Rectal smooth muscle tissue (tissue), 1 donor: ENCODE data around the gene MRPS7.
"Not testable (repeated sequence)": the region's sequence is repeated elsewhere in the genome, so short reads cannot be mapped to it uniquely, and the experiment has no call there.

ENCODE experiments used
- H3K27ac ChIP-seq: one replicate; pipeline ENCODE4 v1.7.0; 2013; ENCODE audit warnings: low read depth, low read length, inconsistent platforms
- H3K27me3 ChIP-seq: one replicate; pipeline ENCODE4 v1.7.0; 2013; ENCODE audit warnings: low read length; ENCODE audit not compliant: control insufficient read depth, insufficient read depth
- H3K36me3 ChIP-seq: one replicate; pipeline ENCODE4 v1.7.0; 2013; ENCODE audit warnings: low read length; ENCODE audit not compliant: control insufficient read depth, insufficient read depth
- H3K4me1 ChIP-seq: one replicate; pipeline ENCODE4 v1.7.0; 2013; ENCODE audit warnings: low read length; ENCODE audit not compliant: control insufficient read depth, insufficient read depth
- H3K4me3 ChIP-seq: one replicate; pipeline ENCODE4 v1.7.0; 2013; ENCODE audit warnings: low read length
- H3K9ac ChIP-seq: one replicate; pipeline ENCODE4 v1.7.0; 2013; ENCODE audit warnings: low read length

The MRPS7 gene

DNA sequence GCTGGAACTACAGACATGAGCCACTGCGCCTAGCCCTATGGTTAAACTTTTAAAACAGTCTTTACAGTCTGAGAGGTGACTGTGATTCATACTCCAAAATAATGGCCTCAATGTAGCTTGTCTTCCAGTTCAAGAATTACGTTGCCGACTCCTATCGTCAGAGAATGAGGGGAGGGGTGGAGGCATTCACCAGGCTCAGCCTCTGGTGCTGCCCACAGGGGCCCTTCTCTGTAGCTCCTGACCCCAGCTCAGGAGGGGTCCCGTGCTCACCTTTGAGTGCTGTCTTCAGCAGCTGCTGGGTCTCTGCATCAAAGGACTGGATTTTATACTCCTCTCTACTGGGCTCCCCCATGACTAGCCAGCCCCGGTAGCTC, 8.2 kb downstream of the MRPS7 start:
- peak overlapping the region; percentile 70 for H3K27ac ChIP-seq
- peak overlapping the region; percentile 19 for H3K9ac ChIP-seq
- peaks cover 10% of the 10 kb centered on the region for H3K4me1 ChIP-seq
- H3K4me3 ChIP-seq: peak overlapping the region; percentile 63
- peaks cover 20% of the 10 kb centered on the region for H3K36me3 ChIP-seq
- H3K27me3 ChIP-seq: no peaks in the 10 kb centered on the region

DNA sequence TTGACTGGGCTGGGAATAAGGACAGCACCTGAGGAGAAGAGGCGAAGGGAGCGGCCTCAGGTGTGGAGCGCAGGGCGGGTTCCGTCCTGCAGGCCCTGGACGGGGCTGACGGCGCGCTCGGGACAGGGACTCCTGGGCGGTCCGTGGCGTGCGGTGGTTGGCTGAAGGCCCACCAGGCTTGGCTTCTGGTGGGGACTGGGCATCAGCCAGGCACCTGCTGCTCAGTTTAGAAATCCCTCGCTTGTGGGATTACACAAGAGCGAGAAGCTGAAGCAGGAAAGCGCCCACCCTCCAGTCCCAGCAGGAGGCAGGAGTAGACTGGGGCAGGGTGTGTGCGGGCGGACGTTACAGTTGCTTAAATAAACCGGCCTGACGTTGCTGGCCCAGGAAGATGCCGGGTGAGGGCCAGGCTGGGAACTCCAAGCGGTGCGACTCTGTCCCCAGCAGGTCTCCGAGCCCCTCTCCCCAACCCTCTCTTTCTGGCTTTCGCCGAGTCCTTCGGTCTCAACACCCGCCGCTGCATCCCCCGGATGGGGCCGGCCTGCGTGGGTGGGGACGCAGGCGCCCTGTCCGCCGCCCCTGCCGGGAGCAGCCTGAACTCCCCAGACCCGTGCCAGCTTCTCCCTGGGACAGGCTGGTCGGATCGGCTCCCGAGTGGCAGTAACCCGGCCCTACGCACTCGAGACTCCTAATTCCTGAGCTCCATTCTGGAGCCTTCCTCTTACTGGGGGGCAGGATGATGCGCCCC, 8.7 kb downstream of the MRPS7 start:
- Histone ChIP-seq H3K4me1 (peaks cover 10% of the 10 kb centered on the region), H3K4me3 (peak overlapping the region; percentile 63), H3K27me3 (no peaks in the 10 kb centered on the region), H3K9ac (peak overlapping the region; percentile 19), H3K36me3 (peaks cover 19% of the 10 kb centered on the region), H3K27ac (peak overlapping the region; percentile 70)

DNA sequence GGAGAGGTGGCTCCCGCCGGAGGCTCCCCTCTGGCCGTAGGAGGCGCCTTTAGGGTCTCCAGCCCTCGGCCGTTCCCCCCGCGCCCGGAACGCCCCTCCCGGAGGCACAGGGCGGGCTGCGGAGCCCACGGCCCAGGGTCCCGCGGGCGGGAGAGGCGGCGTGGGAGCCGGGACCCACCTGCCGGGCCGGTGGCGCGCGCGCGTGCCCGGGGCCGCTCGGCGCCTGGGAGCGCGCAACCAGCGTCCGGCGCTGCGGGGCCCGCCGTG, 9.2 kb downstream of the MRPS7 start, which contains the start of gene MIF4GD:
Gene MIF4GD (minus strand): TSS at position 266 of the 267 bp plus-strand sequence. CDS start 1,036 bp downstream, outside the sequence.
- Histone ChIP-seq H3K27ac (peak within 1 kb of the TSS; percentile 70), H3K4me1 (peaks cover 10% of the 10 kb centered on the region), H3K27me3 (no peaks in the 10 kb centered on the region), H3K4me3 (peak within 1 kb of the TSS; percentile 90), H3K9ac (peak within 1 kb of the TSS; percentile 53), H3K36me3 (peaks cover 14% of the 10 kb centered on the region)

DNA sequence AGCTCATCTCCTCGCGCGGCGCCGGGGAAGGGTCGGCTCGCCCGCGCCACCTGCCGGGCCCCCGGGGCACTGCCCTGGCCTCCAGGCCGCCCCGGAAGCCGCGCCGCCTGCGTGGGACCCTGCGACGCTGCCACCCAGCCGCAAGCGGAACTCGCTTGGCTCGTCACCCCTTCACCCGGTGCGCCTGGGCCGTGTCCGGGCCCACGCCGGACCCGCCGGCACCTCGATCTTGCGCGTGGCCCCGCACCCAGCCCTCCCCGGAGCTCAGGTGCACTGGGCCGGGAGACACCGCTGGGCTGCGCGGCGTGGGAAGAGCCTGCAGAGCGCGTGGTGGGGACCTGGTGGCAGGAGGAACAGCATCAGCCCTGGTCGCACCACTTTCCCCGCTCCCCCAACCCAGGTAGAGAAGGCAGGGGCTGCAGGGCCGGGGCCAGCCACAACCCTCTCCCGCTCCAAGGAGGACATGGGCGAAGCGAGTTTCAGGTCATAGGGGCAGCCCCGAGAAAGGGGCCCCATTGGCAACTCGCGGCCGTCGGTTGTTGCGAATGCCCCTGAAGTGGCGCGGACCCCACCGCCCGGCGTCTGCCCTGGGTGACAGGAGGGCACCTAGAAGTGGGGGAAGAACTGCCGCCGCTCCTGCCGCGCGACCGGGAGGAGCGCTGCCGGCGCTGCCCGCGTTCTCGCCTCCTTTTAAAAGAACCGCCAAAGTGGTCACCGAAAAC, 9.7 kb downstream of the MRPS7 start:
- peak overlapping the region; percentile 90 for H3K4me3 ChIP-seq
- H3K9ac ChIP-seq: peak overlapping the region; percentile 53
- H3K27ac ChIP-seq: peak overlapping the region; percentile 68
- H3K27me3 ChIP-seq: no peaks in the 10 kb centered on the region
- H3K36me3 ChIP-seq: peaks cover 10% of the 10 kb centered on the region
- peaks cover 10% of the 10 kb centered on the region for H3K4me1 ChIP-seq

DNA sequence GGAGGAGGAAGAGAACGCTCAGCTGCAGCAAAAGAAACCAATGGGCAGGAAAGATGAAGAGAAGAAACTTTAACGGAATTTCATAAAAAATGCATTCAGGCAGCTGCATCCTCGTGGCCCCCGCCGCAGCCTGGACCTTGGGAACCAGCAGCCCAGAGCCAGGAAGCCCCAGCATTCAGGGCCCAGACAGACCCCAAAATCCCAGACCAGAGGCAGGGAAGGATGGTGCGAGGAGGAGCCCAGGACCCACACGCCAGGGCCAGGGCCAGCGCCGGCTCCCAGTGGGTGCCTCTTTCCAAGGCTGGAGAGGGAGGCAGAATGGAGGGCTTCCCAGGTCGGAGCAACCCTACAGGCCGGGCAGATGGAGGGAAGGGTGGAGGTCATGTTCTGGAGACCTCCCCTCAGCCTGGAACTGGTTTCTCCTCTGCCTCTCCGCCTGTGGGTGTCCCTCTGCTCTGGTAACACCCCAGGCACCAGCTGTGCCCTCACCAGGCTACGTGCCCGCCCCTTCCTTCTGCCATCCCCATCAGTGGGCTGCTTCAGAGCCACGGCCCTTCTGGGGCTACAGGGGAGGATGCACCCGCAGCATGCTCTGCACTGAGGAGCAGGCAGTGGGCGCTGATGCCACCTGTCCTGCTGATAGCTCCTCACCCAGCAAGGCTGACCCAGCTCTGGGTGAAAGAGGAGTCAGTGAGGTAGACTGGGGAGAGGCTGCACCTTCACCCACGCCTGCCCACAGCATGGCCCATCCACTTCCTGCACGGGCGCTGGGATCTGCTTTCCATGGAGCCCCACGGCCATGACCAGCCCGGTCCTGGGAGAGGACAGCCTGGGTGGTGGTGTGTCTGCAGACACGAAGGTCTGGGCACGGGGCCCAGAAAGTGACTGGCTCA, 10.5 kb downstream of the MRPS7 start:
- no peaks in the 10 kb centered on the region for H3K27me3 ChIP-seq
- H3K4me1 ChIP-seq: peaks cover 10% of the 10 kb centered on the region
- no peak overlapping the region for H3K9ac ChIP-seq
- peak overlapping the region; percentile 90 for H3K4me3 ChIP-seq
- H3K36me3 ChIP-seq: peaks cover 5% of the 10 kb centered on the region
- peak overlapping the region; percentile 68 for H3K27ac ChIP-seq

DNA sequence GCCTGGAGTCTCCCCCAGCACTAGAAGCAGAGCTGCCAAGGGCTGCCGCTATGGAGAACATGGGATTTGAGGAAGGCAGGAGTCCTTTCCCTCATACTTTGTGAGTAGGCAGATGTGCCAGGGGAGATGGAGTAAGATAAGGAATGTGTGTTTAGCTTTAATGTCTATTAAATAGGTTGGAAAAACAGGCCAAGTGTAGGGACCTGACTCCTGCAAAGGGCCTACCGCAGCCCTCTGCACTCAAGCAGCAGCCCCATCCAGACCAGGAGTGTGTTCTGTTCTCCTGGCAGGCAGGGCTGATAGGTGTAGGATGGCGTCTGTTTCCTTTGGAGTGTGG, 11.1 kb downstream of the MRPS7 start:
- peaks cover 10% of the 10 kb centered on the region for H3K4me1 ChIP-seq
- H3K27ac ChIP-seq: peak overlapping the region; percentile 12
- no peak overlapping the region for H3K4me3 ChIP-seq
- H3K36me3 ChIP-seq: peaks cover 5% of the 10 kb centered on the region
- no peak overlapping the region for H3K9ac ChIP-seq
- H3K27me3 ChIP-seq: no peaks in the 10 kb centered on the region

DNA sequence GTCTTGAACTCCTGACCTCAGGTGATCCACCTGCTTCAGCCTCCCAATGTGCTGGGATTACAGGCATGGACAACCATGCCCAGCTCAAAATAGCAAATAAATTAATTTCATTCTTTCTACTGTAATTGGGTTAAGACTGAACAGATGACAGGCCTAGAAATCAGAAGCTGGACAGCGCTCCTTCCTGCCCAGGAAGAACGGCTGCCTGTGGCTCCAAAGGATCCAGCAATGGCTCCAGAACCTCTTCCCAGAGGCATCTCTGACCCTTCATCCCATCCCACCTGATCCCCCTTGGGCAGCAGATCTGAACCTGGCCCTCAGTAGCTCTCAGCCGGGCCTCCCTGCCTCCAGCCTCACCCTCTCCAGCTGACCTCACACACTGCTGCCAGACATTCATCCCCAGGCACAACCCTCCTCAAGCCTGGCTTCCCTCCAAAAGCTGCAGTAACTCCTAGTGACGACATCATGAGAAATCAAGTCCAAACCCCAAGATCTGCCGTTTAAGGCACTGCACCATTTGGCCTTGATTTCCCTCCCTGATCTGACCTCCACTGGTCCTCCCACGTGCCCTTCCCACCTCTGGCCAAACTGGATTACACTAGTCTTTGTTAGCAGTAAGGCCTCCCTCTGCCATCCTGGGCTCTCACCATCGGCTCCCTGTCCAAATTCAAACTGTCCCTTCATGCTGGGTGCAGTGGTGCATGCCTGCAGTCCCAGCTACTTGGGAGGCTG, 12.5 kb downstream of the MRPS7 start:
- Histone ChIP-seq H3K9ac (no peak overlapping the region), H3K36me3 (peaks cover 9% of the 10 kb centered on the region), H3K27me3 (no peaks in the 10 kb centered on the region), H3K27ac (no peak overlapping the region), H3K4me1 (peaks cover 10% of the 10 kb centered on the region), H3K4me3 (no peak overlapping the region)

DNA sequence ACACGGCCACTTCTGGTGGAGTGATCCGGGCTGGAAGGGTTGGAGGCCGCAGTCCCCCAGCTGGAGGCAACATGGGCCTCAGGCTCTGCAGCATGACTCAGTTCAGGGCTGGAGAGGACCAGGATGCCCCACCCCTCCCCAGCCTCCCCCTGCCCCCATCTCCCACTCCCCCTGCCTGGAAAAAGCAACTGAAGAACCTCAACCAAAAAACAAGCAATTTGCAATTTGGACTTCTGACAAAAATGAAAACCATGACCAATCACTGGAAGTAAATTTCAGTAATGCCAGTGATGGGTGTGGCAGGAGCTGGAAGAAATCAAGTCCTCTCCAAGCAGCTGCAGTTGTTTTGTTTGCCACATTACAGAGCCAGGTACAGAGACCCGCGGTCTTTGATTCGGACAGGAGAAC, 16.0 kb downstream of the MRPS7 start:
- H3K4me1 ChIP-seq: peaks cover 4% of the 10 kb centered on the region
- no peaks in the 10 kb centered on the region for H3K27me3 ChIP-seq
- H3K4me3 ChIP-seq: no peak overlapping the region
- no peak overlapping the region for H3K9ac ChIP-seq
- H3K27ac ChIP-seq: no peak overlapping the region
- peaks cover 9% of the 10 kb centered on the region for H3K36me3 ChIP-seq

DNA sequence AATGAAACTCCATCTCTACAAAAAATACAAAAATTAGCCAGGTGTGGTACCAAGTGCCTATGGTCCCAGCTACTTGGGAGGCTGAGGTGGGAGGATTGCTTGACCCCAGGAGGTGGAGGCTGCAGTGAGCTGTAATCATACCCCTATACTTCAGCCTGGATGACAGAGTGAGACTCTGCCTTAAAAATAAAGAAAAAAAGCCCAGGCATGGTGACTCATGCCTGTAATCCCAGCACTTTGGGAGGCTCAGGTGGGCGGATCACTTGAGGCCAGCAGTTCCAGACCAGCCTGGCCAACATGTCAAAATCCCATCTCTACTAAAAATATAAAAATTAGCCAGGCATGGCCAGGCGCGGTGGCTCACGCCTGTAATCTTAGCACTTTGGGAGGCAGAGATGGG, 18.5 kb downstream of the MRPS7 start:
- H3K27me3 ChIP-seq, H3K9ac ChIP-seq, H3K4me3 ChIP-seq, H3K36me3 ChIP-seq, H3K27ac ChIP-seq, H3K4me1 ChIP-seq: not testable (repeated sequence)

DNA sequence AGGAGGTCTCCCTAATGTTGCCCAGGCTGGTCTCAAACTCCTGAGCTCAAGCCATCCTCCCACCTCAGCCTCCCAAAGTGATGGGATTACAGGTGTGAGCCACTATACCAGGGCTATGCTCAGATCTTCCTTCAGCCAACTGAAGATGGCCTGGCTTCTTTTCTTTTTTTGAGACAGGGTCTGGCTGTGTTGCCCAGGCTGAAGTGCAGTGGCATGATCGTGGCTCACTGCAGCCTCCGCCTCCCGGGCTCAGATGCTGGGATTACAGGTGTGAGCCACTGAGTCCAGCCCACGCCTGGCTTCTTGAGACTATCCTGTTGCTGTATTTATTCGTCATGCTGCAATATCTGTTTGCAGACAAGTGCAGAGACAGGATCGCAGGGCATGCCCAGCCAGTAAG, 23.4 kb downstream of the MRPS7 start:
- Histone ChIP-seq H3K4me1 (no peaks in the 10 kb centered on the region), H3K4me3 (no peak overlapping the region), H3K36me3 (peaks cover 7% of the 10 kb centered on the region), H3K27ac (no peak overlapping the region), H3K27me3 (no peaks in the 10 kb centered on the region), H3K9ac (no peak overlapping the region)

DNA sequence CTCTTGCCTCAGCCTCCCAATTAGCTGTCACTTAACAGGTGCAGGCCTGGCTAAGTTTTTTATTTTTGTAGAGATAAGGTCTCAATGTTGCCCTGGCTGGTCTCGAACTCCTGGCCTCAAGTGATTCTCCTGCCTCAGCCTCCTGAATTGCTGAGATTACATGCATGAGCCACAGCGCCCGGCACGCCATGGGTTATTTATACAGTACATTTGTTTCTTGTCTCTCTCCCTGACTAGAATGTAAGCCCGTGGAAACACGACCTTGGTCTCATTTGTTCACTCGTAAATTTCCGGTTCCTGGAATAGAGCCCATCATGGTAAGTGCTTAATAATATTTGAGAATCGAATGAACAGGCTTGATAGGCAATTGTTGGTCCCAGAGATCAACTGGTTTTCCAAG, 25.5 kb downstream of the MRPS7 start:
- Histone ChIP-seq H3K27ac (no peak overlapping the region), H3K36me3 (peaks cover 7% of the 10 kb centered on the region), H3K9ac (no peak overlapping the region), H3K27me3 (no peaks in the 10 kb centered on the region), H3K4me3 (no peak overlapping the region), H3K4me1 (no peaks in the 10 kb centered on the region)

DNA sequence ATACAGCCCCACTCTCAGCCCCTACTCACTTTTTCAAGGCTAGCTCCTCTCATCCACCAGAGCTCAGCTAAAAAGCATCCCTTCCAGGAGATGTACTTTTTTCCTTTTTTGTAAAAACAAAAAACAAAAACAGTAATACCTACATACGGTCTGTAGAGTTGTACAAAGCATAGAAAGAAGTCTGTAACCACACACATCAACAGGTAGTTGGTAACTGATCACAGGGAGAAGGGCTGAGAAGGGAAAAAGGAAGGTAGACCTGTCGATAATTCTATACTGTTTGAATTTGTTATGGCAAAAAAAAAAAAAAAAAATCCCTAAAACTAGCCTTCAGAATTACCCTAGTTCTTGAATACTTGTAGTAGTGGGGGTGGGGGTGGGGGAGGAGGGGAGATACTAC, 26.7 kb downstream of the MRPS7 start:
- Histone ChIP-seq H3K27me3 (no peaks in the 10 kb centered on the region), H3K27ac (no peak overlapping the region), H3K4me3 (peak overlapping the region; percentile 76), H3K9ac (no peak overlapping the region), H3K36me3 (peaks cover 7% of the 10 kb centered on the region), H3K4me1 (no peaks in the 10 kb centered on the region)
